Measurements from ENCODE around the gene CRTC3.

GRCh38 chr15:90633360-90633759 is 103.6 kb downstream of the CRTC3 start:
- TF ChIP-seq CTCF (IDR thresholded peaks at IDR 0.05) = no peak
- TF ChIP-seq POLR2A (IDR thresholded peaks at IDR 0.05) = no peak
